ENCODE measurements around the gene FBXL13.
"Not testable (repeated sequence)": the region's sequence is repeated elsewhere in the genome, so short reads cannot be mapped to it uniquely, and the experiment has no call there.

The FBXL13 gene

GRCh38 chr7:102806613-102807012 is 268.0 kb downstream of the FBXL13 start:
- Histone ChIP-seq H3K9me3 (ENCODE audit: control insufficient read depth, insufficient read depth, low read length) (no peaks in the 10 kb centered on the region; the same call in 1 of the 2 replicates), H3K36me3 (ENCODE audit: insufficient read depth, low read length) (no peaks in the 10 kb centered on the region), H3K4me1 (ENCODE audit: insufficient read depth, low read length) (no peaks in the 10 kb centered on the region), H3K9ac (ENCODE audit: low read depth, low read length) (no peak overlapping the region)

DNA sequence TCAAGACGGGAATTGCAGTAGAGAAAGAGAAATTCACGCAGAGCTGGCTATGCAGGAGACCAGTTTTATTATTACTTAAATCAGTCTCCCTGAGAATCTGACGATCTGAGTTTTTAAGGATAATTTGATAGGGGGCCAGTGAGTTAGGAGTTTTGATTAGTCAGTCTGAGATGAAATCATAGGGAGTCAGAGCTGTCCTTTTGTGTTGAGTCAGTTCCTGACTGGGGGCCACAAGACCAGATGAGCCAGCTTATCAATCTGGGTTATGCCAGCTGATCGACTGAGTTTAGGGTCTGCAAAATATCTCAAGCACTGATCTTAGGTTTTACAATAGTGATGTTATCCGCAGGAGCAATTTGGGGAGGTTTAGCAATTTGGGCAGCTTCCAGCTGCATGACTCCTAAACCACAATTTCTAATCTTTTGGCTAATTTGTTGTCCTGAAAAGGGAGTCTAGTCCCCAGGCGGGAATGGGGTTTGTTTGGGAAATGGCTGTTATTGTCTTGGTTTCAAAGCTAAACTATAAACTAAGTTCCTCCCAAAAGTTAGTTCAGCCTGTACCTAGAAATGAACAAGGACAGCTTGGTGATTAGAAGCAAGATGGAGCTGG is 278.5 kb downstream of the FBXL13 start:
- not testable (repeated sequence) for H3K9me3 ChIP-seq (ENCODE audit: control insufficient read depth, insufficient read depth, low read length); H3K9ac ChIP-seq (ENCODE audit: low read depth, low read length); H3K36me3 ChIP-seq (ENCODE audit: insufficient read depth, low read length); H3K4me1 ChIP-seq (ENCODE audit: insufficient read depth, low read length)

- H3K36me3 ChIP-seq (ENCODE audit: insufficient read depth, low read length); H3K4me1 ChIP-seq (ENCODE audit: insufficient read depth, low read length); H3K9ac ChIP-seq (ENCODE audit: low read depth, low read length); H3K9me3 ChIP-seq (ENCODE audit: control insufficient read depth, insufficient read depth, low read length): not testable (repeated sequence)
Observed at GRCh38 chr7:102794567-102794966, 280.0 kb downstream of the FBXL13 start.

GRCh38 chr7:102791831-102792230 is 282.8 kb downstream of the FBXL13 start:
- not testable (repeated sequence) for H3K36me3 ChIP-seq (ENCODE audit: insufficient read depth, low read length); H3K4me1 ChIP-seq (ENCODE audit: insufficient read depth, low read length); H3K9ac ChIP-seq (ENCODE audit: low read depth, low read length); H3K9me3 ChIP-seq (ENCODE audit: control insufficient read depth, insufficient read depth, low read length)

GRCh38 chr7:102791367-102791766 is 283.2 kb downstream of the FBXL13 start:
- not testable (repeated sequence) for H3K9ac ChIP-seq (ENCODE audit: low read depth, low read length); H3K4me1 ChIP-seq (ENCODE audit: insufficient read depth, low read length); H3K9me3 ChIP-seq (ENCODE audit: control insufficient read depth, insufficient read depth, low read length); H3K36me3 ChIP-seq (ENCODE audit: insufficient read depth, low read length)

DNA sequence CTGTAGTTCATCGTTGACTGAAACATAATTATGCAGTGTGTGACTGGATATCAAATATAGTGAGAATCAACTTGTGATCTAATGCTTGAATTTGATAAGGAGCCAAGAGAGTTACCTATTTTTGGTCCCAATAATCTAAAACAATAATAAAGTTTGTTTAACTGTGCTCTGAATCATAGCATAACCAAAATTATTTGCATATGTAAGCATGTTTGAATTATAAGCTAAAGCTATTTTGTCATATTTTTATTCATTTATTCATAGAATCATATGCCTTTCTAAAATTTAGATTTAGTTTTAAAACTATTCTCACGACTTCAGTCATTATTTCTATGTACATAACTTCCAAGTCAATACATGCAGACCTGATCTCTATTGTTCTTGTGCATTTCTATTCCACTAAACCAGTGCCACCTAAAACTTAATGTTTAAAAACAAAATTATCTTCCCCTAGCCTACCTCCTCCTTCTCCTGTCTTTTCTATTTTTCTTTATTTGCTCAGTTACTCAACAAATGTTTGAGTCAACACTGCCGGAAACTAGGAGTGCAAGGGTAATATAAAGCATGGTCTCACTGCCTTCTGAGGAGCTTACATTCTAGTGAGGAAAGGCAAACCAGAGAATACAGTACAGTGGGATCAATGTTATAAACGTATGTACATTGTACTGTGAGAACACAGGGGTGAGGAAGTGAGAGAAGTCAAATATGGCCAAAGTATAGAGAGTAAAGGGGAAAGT is 284.1 kb downstream of the FBXL13 start:
- H3K9me3 ChIP-seq (ENCODE audit: control insufficient read depth, insufficient read depth, low read length); H3K36me3 ChIP-seq (ENCODE audit: insufficient read depth, low read length); H3K9ac ChIP-seq (ENCODE audit: low read depth, low read length); H3K4me1 ChIP-seq (ENCODE audit: insufficient read depth, low read length): not testable (repeated sequence)

DNA sequence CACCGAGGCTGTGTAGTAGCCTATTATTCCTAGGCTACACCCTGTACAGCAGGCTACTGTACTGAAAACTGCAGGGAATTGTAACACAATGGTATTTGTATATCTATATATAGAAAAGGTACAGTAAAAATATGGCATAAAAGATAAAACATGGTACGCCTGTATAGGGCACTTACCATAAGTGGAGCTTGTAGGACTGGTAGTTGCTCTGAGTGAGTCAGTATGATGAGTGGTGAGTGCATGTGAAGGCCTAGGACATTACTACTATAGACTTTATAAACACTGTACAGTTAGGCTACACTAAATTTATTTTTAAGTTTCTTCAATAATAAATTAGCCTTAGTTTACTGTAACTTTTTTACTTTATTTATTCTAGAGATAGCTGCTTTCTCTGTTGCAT is 285.8 kb downstream of the FBXL13 start:
- not testable (repeated sequence) for H3K4me1 ChIP-seq (ENCODE audit: insufficient read depth, low read length); H3K36me3 ChIP-seq (ENCODE audit: insufficient read depth, low read length)

GRCh38 chr7:102780926-102781325 is 293.7 kb downstream of the FBXL13 start:
- H3K4me1 ChIP-seq (ENCODE audit: insufficient read depth, low read length); H3K9ac ChIP-seq (ENCODE audit: low read depth, low read length); H3K36me3 ChIP-seq (ENCODE audit: insufficient read depth, low read length); H3K9me3 ChIP-seq (ENCODE audit: control insufficient read depth, insufficient read depth, low read length): not testable (repeated sequence)

More for the DNA sequence above, 285.8 kb downstream of the FBXL13 start:
- H3K9me3 ChIP-seq (ENCODE audit: control insufficient read depth, insufficient read depth, low read length); H3K9ac ChIP-seq (ENCODE audit: low read depth, low read length): not testable (repeated sequence)

GRCh38 chr7:102778663-102779062 is 295.9 kb downstream of the FBXL13 start:
- H3K4me1 ChIP-seq (ENCODE audit: insufficient read depth, low read length); H3K9me3 ChIP-seq (ENCODE audit: control insufficient read depth, insufficient read depth, low read length); H3K36me3 ChIP-seq (ENCODE audit: insufficient read depth, low read length); H3K9ac ChIP-seq (ENCODE audit: low read depth, low read length): not testable (repeated sequence)

DNA sequence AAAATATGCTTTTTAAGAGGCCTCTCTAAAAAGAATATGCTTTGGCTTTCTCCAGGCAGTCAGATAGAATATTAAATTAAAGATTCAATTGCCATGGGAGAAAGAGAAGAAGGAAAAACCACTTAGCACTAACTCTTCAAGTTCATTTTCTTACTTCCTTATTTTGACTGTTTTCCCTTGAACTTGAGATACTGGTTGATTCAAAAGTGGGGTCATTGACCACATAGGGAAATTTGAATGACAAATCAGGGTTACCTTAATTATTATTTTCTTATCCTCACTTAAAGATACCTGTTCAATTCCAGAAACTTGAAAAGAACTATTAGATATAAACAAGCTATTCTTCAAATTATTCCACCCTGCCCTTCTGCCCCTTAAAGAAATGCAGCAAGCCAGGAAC is 298.4 kb downstream of the FBXL13 start:
- not testable (repeated sequence) for H3K9me3 ChIP-seq (ENCODE audit: control insufficient read depth, insufficient read depth, low read length); H3K4me1 ChIP-seq (ENCODE audit: insufficient read depth, low read length); H3K36me3 ChIP-seq (ENCODE audit: insufficient read depth, low read length); H3K9ac ChIP-seq (ENCODE audit: low read depth, low read length)

- H3K9me3 ChIP-seq (ENCODE audit: control insufficient read depth, insufficient read depth, low read length); H3K4me1 ChIP-seq (ENCODE audit: insufficient read depth, low read length); H3K9ac ChIP-seq (ENCODE audit: low read depth, low read length); H3K36me3 ChIP-seq (ENCODE audit: insufficient read depth, low read length): not testable (repeated sequence)
Observed at GRCh38 chr7:102770467-102770866, 304.1 kb downstream of the FBXL13 start.

GRCh38 chr7:102769657-102770192 is 304.9 kb downstream of the FBXL13 start:
- not testable (repeated sequence) for H3K9ac ChIP-seq (ENCODE audit: low read depth, low read length); H3K9me3 ChIP-seq (ENCODE audit: control insufficient read depth, insufficient read depth, low read length); H3K4me1 ChIP-seq (ENCODE audit: insufficient read depth, low read length); H3K36me3 ChIP-seq (ENCODE audit: insufficient read depth, low read length)

DNA sequence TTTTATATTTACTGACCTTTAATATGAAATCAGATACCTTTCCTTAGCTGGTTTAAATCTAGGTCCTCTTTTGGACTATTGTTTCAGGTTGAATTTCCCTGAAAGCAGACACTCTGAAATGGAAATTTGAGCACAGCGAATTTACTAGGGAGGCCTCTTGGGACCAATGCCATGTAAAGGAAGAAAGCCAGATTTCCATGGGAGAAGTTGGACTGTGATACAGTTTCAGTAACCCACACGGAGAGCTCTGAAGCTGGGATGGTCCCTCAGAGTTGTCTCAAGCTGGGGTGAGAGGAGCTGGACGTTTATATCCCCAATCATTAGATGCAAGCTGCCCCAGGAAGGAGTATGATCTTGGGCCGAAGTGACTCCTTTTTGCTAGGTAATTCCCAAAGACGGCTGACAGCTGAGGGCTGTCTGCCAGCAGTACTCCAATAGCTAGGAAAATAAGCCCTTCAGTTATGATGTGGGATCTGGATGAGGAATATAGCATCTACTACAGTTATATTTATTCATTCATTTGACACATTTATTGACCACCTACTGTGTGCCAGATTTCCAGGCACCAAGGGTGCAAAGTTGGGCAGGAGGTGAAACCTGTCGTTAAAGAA is 311.2 kb downstream of the FBXL13 start:
- H3K4me1 ChIP-seq (ENCODE audit: insufficient read depth, low read length); H3K36me3 ChIP-seq (ENCODE audit: insufficient read depth, low read length); H3K9me3 ChIP-seq (ENCODE audit: control insufficient read depth, insufficient read depth, low read length); H3K9ac ChIP-seq (ENCODE audit: low read depth, low read length): not testable (repeated sequence)

All from ES-I3 (cell line).